ENCODE results near the gene BCR.

Gene BCR

DNA sequence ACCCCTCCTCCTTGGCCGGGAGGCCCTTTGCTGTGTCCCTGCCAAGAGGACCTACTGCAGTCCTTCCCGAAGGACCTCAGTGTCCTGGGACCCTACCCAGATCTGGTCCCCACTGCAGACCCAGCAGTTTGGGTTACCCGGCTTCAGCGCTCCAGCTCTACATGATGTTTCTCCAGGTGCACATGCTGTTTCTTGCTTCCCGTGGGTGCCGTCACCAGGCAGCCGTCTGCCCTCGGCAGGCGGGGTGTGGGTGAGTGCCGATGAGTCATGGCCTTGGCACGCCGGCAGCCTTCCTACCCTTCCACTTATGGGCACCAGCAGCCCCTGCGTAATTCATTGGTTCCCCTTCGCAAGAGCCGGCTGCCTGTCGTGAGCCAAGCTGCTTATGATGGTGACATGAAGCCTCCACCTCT, 101.8 kb downstream of the BCR start:
- peak overlapping the region; percentile 26 to 63 for H3K4me3 ChIP-seq (ENCODE audit: low read length in 2 of 2)
- peak overlapping the region; percentile 98 for H3K27ac ChIP-seq (ENCODE audit: low read length)
- no peaks in the 10 kb centered on the region for H3K9me3 ChIP-seq (ENCODE audit: control insufficient read depth in 2 of 2, low read length in 2 of 2)
- peak overlapping the region; percentile 72 to 75 for H3K9ac ChIP-seq (ENCODE audit: low read length in 2 of 2)
- H3K4me1 ChIP-seq (ENCODE audit: control insufficient read depth, insufficient read depth, low read length): peaks cover 82% of the 10 kb centered on the region
- H3K36me3 ChIP-seq (ENCODE audit: control insufficient read depth in 2 of 2, insufficient read depth in 2 of 2, low read length in 2 of 2): peaks cover 8 to 22% of the 10 kb centered on the region in 2 donors
- no peaks in the 10 kb centered on the region for H3K27me3 ChIP-seq (ENCODE audit: control insufficient read depth in 1 of 2, insufficient read depth in 2 of 2, low read length in 2 of 2)

DNA sequence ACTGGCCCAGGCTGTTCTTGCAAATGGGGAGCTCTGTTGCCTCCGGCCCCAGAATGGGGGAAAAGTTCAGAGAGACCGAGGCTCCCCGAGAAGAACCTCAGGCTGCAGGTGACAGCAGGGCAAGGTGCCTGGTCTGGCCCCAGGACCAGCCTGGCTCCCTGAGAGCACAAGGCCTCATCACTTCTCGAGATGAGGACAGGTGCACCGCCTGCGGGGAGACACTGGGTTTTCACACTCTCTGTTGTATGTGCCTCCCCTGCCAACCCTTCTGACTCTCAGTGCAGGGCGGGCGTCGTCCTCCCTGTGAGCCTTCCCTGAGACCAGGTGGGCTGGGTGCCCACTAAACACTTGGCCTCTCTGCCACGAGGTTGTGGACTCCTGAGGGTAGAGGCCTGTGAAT, 102.2 kb downstream of the BCR start:
- peaks cover 8 to 26% of the 10 kb centered on the region in 2 donors for H3K36me3 ChIP-seq (ENCODE audit: control insufficient read depth in 2 of 2, insufficient read depth in 2 of 2, low read length in 2 of 2)
- H3K4me1 ChIP-seq (ENCODE audit: control insufficient read depth, insufficient read depth, low read length): peaks cover 82% of the 10 kb centered on the region
- H3K9ac ChIP-seq (ENCODE audit: low read length in 2 of 2): peak overlapping the region; percentile 61 to 68

DNA sequence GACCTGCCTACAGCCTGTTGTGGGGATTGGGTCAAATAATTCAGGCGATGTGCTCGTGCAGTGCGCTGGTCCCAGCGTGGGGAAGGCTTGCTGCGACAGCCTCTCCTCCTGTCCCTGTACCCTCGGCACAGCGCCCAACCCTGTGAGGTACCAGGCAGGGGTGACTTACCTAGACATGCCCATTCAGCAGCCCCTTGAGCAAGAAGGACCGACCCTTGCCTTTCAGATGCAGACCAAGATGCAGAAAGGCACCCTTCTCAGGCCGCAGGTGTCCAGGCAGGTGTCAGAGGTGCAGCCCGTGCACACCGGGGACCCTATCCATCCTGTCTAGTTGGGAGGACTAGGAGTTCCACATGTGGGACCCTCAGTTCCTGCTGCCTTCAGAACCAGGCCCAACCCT, 102.7 kb downstream of the BCR start:
- Histone ChIP-seq H3K9ac (ENCODE audit: low read length in 2 of 2) (peak overlapping the region; percentile 61 to 68), H3K4me3 (ENCODE audit: low read length in 2 of 2) (no peak overlapping the region), H3K36me3 (ENCODE audit: control insufficient read depth in 2 of 2, insufficient read depth in 2 of 2, low read length in 2 of 2) (peaks cover 8 to 30% of the 10 kb centered on the region in 2 donors), H3K27me3 (ENCODE audit: control insufficient read depth in 1 of 2, insufficient read depth in 2 of 2, low read length in 2 of 2) (no peaks in the 10 kb centered on the region), H3K9me3 (ENCODE audit: control insufficient read depth in 2 of 2, low read length in 2 of 2) (no peaks in the 10 kb centered on the region), H3K27ac (ENCODE audit: low read length) (peak overlapping the region; percentile 98), H3K4me1 (ENCODE audit: control insufficient read depth, insufficient read depth, low read length) (peaks cover 82% of the 10 kb centered on the region)

More for the DNA sequence above, 102.2 kb downstream of the BCR start:
- H3K9me3 ChIP-seq (ENCODE audit: control insufficient read depth in 2 of 2, low read length in 2 of 2): no peaks in the 10 kb centered on the region
- H3K27ac ChIP-seq (ENCODE audit: low read length): peak overlapping the region; percentile 98
- H3K27me3 ChIP-seq (ENCODE audit: control insufficient read depth in 1 of 2, insufficient read depth in 2 of 2, low read length in 2 of 2): no peaks in the 10 kb centered on the region
- no peak overlapping the region for H3K4me3 ChIP-seq (ENCODE audit: low read length in 2 of 2)

DNA sequence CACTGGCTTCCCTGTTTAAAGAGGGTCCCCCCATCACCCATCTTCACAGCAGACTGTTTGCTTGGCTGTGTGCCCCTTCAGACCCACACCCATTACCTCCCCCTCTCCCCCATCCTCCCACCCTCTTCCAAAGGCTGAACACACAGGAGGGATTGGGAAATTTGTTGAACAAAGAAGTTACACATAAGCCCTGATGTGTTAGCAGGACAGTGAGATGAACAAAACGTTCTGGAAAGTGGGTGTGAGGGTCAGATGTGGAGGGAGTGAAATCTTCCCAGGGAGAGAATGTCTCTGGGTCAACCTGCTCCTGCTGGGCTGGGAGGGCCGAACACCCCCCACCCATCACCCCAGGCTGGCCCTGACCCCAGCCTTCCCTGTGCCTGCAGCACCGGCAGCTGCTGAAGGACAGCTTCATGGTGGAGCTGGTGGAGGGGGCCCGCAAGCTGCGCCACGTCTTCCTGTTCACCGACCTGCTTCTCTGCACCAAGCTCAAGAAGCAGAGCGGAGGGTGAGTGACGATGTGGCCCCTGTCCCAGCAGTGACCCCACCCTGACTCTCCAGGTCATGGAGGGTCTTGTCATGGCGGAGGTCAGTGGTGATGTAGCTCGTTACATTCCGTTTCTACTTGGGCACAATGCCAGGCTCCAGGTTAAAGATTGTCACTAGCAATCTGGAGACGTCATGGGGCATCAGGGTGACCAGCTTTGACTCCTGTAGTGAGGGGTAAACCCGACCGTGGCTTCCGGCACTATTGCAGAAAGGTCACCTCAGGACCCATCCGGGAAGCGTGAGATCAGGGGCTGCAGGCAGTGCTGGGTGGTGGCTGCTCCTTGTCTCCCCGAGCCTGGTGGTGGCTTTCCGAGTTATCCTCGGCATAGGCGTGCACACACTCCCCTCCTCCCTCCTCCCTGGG, 103.5 kb downstream of the BCR start:
- H3K9ac ChIP-seq (ENCODE audit: low read length in 2 of 2): peak overlapping the region in 1 of 2 donors; percentile 61

DNA sequence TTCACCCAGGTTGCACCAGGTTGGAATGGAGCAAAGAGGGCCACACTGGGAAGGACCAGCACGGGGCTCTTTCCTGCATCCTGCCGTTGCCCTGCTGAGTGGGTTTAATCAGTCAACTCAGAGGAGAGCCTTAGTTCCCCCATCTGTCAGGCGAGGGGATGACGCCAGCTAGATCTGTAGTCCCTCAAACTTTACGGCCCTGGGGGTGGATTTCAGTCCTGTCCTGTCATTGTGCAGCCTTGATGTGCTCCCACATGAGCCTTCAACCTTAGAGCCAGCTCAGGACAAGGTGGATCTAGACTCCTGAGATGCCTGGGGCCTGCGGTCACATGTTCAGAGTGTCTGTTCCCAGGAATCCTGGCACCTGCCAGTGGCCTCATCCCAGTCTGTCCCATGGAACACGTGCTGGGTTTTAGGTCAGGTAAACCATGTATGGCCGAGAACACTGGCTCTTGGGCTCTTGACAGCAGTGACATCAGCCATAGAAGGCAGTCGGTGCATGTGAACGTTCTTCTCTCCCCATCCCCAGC, 104.3 kb downstream of the BCR start:
- Histone ChIP-seq H3K4me3 (ENCODE audit: low read length in 2 of 2) (no peak overlapping the region), H3K4me1 (ENCODE audit: control insufficient read depth, insufficient read depth, low read length) (peaks cover 73% of the 10 kb centered on the region), H3K9me3 (ENCODE audit: control insufficient read depth in 2 of 2, low read length in 2 of 2) (no peaks in the 10 kb centered on the region), H3K36me3 (ENCODE audit: control insufficient read depth in 2 of 2, insufficient read depth in 2 of 2, low read length in 2 of 2) (peaks cover 8 to 35% of the 10 kb centered on the region in 2 donors), H3K27ac (ENCODE audit: low read length) (peak overlapping the region; percentile 71), H3K9ac (ENCODE audit: low read length in 2 of 2) (no peak overlapping the region), H3K27me3 (ENCODE audit: control insufficient read depth in 1 of 2, insufficient read depth in 2 of 2, low read length in 2 of 2) (no peaks in the 10 kb centered on the region)

More for the DNA sequence above, 103.5 kb downstream of the BCR start:
- Histone ChIP-seq H3K4me3 (ENCODE audit: low read length in 2 of 2) (no peak overlapping the region), H3K27ac (ENCODE audit: low read length) (peak overlapping the region; percentile 98), H3K4me1 (ENCODE audit: control insufficient read depth, insufficient read depth, low read length) (peaks cover 76% of the 10 kb centered on the region), H3K36me3 (ENCODE audit: control insufficient read depth in 2 of 2, insufficient read depth in 2 of 2, low read length in 2 of 2) (peaks cover 8 to 30% of the 10 kb centered on the region in 2 donors), H3K9me3 (ENCODE audit: control insufficient read depth in 2 of 2, low read length in 2 of 2) (no peaks in the 10 kb centered on the region), H3K27me3 (ENCODE audit: control insufficient read depth in 1 of 2, insufficient read depth in 2 of 2, low read length in 2 of 2) (no peaks in the 10 kb centered on the region)

DNA sequence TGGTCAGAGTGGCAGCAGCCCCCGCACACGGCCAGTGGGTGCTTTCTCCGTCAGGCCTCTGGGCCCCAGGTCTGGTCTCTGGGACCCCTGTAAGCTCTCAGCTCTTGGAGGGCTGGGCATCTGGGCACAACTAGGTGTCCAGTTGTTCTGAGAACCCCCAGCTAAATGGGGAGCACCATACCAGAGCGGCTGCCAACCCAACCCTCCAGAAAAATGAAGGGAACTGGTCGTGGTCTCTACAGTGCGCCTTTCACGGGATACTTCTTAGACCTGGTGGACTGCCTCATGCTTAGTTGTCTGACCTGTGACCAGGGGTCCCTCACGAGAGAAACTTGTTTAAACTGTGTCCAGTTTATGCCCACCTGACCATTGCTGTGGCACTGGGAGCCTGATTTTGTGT, 104.9 kb downstream of the BCR start:
- Histone ChIP-seq H3K27ac (ENCODE audit: low read length) (peak overlapping the region; percentile 71), H3K9ac (ENCODE audit: low read length in 2 of 2) (peak overlapping the region in 1 of 2 donors; percentile 2), H3K36me3 (ENCODE audit: control insufficient read depth in 2 of 2, insufficient read depth in 2 of 2, low read length in 2 of 2) (peaks cover 8 to 40% of the 10 kb centered on the region in 2 donors), H3K27me3 (ENCODE audit: control insufficient read depth in 1 of 2, insufficient read depth in 2 of 2, low read length in 2 of 2) (no peaks in the 10 kb centered on the region), H3K4me1 (ENCODE audit: control insufficient read depth, insufficient read depth, low read length) (peaks cover 72% of the 10 kb centered on the region), H3K9me3 (ENCODE audit: control insufficient read depth in 2 of 2, low read length in 2 of 2) (no peaks in the 10 kb centered on the region), H3K4me3 (ENCODE audit: low read length in 2 of 2) (no peak overlapping the region)

DNA sequence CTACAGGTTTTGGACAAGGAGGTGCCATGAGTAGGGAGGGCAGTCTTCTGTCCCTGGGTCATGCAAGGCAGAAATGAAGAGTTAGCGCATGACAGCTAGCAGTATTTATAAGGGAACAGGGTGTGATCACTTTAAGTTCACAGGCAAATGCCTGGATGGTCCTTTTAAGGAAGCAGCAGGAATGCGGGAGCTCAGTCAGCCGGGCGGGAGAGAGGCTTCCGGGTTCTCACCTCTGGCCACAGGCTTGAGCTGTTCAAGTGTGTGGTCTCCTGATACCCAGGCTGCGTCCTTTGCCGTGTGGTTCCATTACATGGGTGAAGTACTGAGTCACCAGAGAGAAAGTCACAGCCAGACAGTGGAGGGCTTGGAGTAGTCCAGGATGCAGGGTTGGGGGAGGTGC, 105.4 kb downstream of the BCR start:
- H3K9ac ChIP-seq (ENCODE audit: low read length in 2 of 2): peak overlapping the region; percentile 2 to 13
- peak overlapping the region; percentile 71 for H3K27ac ChIP-seq (ENCODE audit: low read length)
- no peak overlapping the region for H3K4me3 ChIP-seq (ENCODE audit: low read length in 2 of 2)
- no peaks in the 10 kb centered on the region for H3K9me3 ChIP-seq (ENCODE audit: control insufficient read depth in 2 of 2, low read length in 2 of 2)
- peaks cover 70% of the 10 kb centered on the region for H3K4me1 ChIP-seq (ENCODE audit: control insufficient read depth, insufficient read depth, low read length)
- H3K27me3 ChIP-seq (ENCODE audit: control insufficient read depth in 1 of 2, insufficient read depth in 2 of 2, low read length in 2 of 2): no peaks in the 10 kb centered on the region
- peaks cover 8 to 43% of the 10 kb centered on the region in 2 donors for H3K36me3 ChIP-seq (ENCODE audit: control insufficient read depth in 2 of 2, insufficient read depth in 2 of 2, low read length in 2 of 2)

DNA sequence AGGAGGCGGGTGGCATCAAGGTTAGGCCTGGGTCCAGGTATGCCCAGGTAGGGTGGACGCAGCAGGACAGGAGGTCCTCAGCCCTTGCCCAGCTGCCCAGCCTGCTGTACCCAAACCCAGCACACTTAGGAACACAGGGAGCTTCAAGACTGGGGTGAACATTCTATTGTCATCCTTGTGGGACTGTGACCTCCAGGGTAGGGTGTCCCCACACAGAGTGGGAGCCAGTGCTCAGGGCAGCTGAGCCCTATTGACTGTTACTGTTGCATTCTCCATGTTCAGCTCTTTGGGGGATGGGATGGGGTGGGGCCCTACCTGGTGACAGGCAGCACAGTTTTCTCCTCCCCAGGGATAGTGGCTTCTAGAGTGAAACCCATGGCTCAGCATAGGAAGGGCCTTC, 106.0 kb downstream of the BCR start:
- H3K4me1 ChIP-seq (ENCODE audit: control insufficient read depth, insufficient read depth, low read length): peaks cover 64% of the 10 kb centered on the region
- peak overlapping the region; percentile 2 to 13 for H3K9ac ChIP-seq (ENCODE audit: low read length in 2 of 2)
- H3K4me3 ChIP-seq (ENCODE audit: low read length in 2 of 2): no peak overlapping the region
- H3K27me3 ChIP-seq (ENCODE audit: control insufficient read depth in 1 of 2, insufficient read depth in 2 of 2, low read length in 2 of 2): no peaks in the 10 kb centered on the region
- no peaks in the 10 kb centered on the region for H3K9me3 ChIP-seq (ENCODE audit: control insufficient read depth in 2 of 2, low read length in 2 of 2)
- peaks cover 9 to 44% of the 10 kb centered on the region in 2 donors for H3K36me3 ChIP-seq (ENCODE audit: control insufficient read depth in 2 of 2, insufficient read depth in 2 of 2, low read length in 2 of 2)
- H3K27ac ChIP-seq (ENCODE audit: low read length): peak overlapping the region; percentile 71

DNA sequence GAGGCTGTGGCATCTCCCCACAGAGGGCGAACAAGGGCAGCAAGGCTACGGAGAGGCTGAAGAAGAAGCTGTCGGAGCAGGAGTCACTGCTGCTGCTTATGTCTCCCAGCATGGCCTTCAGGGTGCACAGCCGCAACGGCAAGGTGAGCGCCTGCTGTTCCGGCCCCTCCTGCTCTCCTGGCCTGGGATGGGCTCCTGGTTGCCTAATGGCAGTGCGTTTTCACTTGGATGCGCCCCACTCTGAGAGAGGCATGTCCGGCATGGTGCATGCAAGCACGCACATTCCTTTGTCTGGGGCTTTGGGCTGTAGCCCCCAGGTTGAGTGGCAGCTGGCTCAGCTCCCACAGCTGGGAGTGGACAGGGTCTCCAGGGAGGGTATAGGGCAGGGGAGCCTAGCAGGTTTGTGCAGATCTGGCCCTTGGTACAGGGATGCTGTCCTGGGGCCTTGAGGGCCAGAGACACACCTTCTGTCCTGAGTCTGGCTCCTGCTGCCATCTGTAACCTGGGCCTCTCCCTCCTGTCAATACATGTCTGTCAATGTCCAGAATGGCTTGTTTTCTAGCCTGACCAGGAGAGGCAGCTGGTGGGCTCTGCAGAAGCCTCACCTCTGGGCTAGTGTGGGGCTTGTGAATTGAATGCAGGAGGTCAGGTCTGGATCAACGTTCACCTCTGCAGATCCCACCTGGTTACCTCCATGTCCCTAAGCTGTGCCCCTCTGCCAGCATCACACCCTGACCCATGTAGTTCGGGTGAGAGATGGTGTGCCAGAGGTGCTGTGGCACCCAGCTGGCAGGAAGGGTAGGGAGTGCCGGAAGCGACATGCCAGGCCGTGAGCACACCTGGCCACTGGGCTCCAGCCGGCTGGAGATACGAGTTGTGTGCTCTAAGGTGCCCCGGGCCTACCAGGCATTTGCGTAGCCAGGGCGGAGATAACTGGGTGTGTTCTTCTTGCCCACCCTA, 107.1 kb downstream of the BCR start:
- Histone ChIP-seq H3K36me3 (ENCODE audit: control insufficient read depth in 2 of 2, insufficient read depth in 2 of 2, low read length in 2 of 2) (peaks cover 15 to 53% of the 10 kb centered on the region in 2 donors), H3K9me3 (ENCODE audit: control insufficient read depth in 2 of 2, low read length in 2 of 2) (no peaks in the 10 kb centered on the region), H3K27me3 (ENCODE audit: control insufficient read depth in 1 of 2, insufficient read depth in 2 of 2, low read length in 2 of 2) (no peaks in the 10 kb centered on the region), H3K9ac (ENCODE audit: low read length in 2 of 2) (no peak overlapping the region), H3K4me3 (ENCODE audit: low read length in 2 of 2) (no peak overlapping the region), H3K27ac (ENCODE audit: low read length) (no peak overlapping the region), H3K4me1 (ENCODE audit: control insufficient read depth, insufficient read depth, low read length) (peaks cover 53% of the 10 kb centered on the region)

Data from stomach smooth muscle (tissue), 2 donors.